GM10847 (cell line): ENCODE data around the gene PITX2.

Experiments used
- POLR2A ChIP-seq: IDR thresholded peaks from 2 replicates; pipeline ENCODE4 v1.6.1; 2011; ENCODE audit not compliant: insufficient read length; ENCODE audit errors: extremely low read depth

The PITX2 gene

GRCh38 chr4:110622841-110623717 is at the start of gene PITX2:
PITX2 (minus strand) TSS chr4:110623077; CDS start chr4:110622460, 617 bp downstream.
- TF ChIP-seq POLR2A, result no peak

- TF ChIP-seq POLR2A, result no peak
Measured at GRCh38 chr4:110671679-110672078, 48.8 kb upstream of the PITX2 start.

- TF ChIP-seq POLR2A, result no peak
Measured at GRCh38 chr4:110669663-110670062, 46.8 kb upstream of the PITX2 start.

DNA sequence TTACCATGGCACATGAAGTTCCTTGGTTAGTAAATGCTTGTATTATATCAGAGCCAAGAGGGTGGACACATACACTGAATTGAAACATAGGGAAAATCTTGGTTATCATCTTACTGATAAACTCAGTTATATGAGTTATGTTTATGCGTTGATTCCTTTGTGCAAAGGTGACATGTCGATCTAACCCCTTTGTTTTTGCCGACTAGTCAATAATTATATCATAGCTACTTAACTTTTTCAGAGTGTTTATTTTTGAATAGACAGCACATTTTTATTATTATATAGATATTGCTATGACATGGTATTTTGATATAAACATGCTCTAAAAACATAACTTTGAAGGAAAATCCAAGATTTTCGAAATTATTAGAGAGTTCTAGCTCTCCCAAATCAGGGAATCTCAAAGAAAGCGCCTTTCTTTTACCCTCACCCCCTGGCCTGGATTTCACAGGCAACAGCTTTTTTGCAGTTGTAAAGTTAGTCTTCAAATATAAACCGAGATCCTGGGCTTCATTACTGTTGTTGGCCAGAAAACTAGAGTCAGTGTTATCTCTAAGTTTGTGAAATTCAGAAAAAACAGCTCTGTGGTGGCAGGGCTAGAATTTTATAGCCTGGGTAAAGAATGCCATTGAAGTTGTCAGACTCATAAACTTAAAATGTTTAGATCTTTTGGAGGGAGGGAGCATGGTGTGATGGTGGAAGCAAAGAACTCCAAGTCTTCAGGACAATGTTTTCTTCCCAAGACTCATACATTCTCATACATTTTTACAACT is 45.8 kb upstream of the PITX2 start:
- TF ChIP-seq POLR2A, result no peak

DNA sequence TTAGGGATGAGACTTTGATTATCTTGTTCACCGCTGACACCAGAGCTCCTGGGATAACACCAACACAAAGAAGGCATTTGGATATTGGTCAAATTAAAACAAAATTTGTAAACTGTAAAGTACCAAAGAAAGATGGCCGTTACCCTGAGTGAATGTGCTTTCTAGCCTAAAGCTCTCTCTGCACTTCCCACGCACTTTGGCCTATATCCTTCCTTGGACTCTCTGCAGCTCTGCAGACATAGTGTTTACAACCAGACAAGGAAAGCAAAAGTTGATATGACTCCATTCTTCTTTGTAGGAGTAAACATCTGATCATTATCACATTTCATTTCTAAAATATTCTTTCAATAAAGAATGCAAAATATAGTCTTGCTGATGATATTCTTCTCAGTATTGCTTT is 44.8 kb upstream of the PITX2 start:
- TF ChIP-seq POLR2A, result no peak

DNA sequence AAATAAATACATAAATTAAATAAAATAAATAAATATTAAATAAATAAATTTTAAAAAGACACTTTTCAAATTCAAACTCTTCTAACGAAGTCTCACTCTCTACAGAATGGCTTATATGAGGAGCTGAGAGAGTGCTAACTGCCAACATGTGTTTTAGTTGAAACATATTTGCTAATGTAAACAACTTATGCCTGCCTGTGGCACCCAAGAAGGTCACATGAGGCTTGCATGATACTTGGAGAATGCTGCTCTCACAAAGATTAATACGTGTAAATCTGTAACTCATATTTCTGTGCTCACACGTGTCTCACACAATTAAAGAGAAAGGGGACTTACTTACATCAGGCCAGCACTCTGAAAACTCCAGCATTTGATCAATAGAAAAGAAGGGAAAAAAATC is 43.2 kb upstream of the PITX2 start:
- no peak for TF ChIP-seq POLR2A

DNA sequence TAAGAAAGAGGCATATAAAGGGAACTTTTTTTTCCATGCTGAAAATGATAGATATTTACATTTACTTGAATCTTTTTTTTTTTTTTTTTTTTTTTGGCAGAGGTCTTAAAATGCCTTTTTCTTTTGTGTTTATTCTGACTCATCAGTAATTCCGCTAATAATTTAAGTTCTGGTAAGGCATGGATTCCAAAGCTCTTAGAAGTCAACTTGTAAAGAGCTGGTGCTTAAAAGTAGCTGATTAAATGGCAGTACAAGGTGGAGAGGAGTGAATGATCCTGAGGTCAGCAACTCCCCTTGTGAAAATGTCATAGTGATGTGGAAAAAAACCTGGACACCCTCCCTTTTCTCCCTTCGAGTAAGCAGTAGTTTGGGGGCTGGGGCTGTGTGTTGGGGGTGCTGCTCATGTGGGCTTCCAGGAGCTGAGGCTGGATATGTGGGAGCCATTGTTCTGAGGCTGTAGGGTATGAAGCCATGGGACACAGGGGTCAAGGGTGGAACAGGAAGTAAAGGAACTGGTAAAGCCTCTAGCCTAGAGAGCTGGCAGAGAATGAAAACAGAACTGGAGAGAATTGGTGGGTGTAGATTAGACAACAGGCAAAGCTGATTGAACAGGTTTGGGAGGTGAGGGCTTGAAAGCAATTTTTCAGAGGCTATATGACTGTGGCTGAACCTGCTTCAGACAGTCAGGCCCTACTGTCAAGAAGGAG is 41.0 kb upstream of the PITX2 start:
- TF ChIP-seq POLR2A, result no peak

- TF ChIP-seq POLR2A, result no peak
Measured at GRCh38 chr4:110663206-110663605, 40.3 kb upstream of the PITX2 start.

GRCh38 chr4:110660755-110661154 is 37.9 kb upstream of the PITX2 start:
- TF ChIP-seq POLR2A, result no peak

GRCh38 chr4:110654254-110654635 is 31.4 kb upstream of the PITX2 start:
- TF ChIP-seq POLR2A, result no peak

DNA sequence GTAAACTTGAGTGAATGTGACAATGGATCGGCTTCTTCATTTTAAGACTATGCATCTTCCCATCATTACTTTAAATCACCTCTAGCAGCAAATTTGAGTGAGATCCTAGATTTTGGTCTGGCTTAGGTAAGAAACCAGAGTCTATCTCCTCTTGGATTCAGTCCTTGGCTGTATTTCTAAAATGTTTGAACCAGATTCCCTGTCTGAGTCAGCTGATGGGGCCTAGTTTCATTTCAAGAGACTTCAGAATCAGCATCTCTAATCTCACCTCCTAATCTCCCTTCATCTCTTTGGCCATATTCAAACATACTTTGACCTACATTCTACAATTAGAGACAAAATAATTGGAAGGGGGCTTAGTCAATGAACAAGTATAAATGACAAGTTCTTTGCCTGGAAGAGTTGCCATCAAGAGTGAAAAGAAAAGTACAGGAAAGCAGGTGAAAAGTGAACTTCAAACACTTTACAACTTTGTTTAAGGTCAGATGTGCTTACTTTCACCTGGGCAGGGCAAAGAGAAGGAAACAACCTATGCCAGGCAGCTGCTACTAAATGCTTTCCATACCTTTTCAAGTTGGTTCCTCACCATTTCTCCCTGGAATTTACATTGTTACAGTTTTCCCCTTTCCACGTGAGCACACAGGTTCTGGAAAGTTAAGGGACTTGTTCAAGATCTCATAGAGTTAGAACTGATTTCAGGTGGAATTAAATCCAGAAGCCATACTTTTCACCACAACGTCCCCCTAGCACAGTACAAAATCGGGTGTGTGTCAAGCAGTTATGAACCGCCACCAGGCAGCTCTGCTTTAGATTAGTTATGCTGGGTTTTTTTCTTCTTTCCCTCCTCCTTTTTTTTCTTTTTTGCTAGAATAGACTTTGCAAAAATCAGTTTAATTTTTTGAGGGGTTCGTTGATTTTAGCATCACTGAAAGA is 30.7 kb upstream of the PITX2 start:
- TF ChIP-seq POLR2A, result no peak

DNA sequence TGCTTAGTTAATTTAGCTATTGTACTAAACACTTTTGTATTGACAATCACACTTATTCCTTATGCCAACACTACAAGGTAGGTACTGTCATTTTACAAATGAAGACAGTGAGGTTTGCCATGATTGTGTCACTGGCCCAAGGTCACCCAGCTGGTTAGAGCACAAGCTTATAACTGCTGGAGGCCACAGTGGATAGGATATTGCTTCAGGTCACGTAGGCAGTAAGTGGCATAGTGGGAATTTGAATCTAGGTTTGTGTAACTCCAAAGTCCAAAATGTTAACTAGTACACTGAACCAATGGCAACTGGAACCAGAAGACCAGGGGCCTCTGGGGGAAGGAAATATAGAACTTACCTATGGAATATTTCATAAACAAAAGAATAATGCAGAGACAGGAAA is 21.1 kb upstream of the PITX2 start:
- no peak for TF ChIP-seq POLR2A

DNA sequence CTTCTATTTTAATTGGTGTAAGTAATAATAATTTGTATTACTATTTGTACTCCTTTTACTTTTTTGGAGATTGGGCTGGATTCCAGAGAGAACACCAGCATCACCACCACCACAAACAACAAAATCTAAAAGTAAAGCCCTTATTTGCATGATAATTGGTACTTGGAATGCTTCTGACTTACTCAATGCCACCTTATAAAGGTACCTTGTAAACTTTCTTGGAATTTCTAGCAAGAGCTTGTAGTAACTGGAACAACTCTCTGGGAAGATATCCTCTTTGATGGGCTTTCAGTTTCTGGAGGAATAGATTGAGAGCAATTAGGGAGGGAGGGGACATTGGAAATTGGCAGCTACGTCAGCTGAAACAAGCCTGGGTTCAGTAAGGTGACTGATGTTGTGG is 20.2 kb upstream of the PITX2 start:
- TF ChIP-seq POLR2A, result no peak

DNA sequence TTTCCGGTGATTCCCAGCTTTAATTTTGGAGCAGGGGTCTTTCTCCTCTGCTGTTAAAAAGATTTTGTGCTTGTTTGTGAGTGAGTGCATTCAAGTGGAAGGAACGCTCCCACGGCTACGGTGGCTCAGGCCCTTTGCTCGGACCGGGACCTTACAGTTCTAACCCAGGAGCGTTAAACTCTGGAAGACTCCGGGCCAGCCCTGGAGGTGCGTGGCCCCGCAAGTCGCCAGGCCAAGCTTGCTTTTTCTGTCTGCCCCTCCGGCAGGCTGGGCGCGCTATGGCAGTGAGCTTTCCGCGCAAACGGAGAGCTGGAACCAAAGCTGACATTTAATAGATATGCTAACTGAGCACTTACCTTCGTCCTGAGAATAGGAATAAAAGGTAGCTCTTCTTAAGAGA is 18.3 kb upstream of the PITX2 start:
- no peak for TF ChIP-seq POLR2A

DNA sequence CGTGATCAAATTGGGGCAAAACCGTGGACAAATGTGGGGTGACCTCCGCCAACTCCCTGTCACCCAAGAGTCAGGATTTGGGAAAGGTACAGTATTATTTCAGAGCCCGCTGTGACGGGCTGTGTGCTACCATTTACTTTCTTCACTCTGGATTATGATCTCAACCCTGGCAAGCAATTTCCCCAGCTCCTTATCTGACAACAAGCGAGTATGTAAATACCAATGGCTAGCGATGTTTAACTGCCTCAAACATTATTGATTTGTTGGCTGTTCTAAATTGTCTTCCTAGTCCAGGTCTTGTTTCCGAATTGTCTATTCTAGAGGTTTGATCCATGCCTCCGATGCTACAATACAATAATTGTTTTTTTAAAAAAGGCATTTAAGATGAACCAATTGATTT is 17.7 kb upstream of the PITX2 start:
- no peak for TF ChIP-seq POLR2A
